ENCODE data around the gene UBA6.

DNA sequence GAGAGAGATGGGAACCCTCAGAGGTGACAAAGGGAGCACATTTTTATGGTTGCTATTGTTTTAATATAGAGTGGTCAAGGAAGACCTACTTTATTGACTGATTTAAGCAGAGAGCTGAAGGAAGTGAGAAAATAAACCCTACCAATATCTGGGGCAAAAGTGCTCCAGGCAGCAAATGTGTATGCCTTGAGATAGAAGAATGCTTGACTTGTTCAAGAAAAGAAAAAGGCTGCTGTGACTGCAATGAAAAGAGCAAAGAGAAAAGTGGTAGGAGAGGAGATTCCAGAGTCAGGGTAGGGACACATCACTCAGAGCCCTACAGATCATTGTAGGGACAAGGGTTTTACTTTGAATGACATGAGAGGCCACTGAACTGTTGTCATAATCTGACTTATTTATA lies 116.5 kb downstream of the UBA6 start:
- TF ChIP-seq POLR2AphosphoS5 (IDR thresholded peaks at IDR 0.05; ENCODE audit: low read depth, low read length) (no peak), TAF1 (IDR thresholded peaks at IDR 0.05; ENCODE audit: borderline replicate concordance, insufficient read depth, low read length) (no peak), REST (IDR thresholded peaks at IDR 0.05; ENCODE audit: insufficient read depth in 1 of 2, low read depth in 2 of 2, low read length in 2 of 2) (no peak)
